GM18519 (cell line): ENCODE measurements around the gene STOML1.
"Not testable (repeated sequence)": the region's sequence is repeated elsewhere in the genome, so short reads cannot be mapped to it uniquely, and the experiment has no call there.

ENCODE experiments used
- ATAC-seq: cut with Tn5 transposase; IDR thresholded peaks from one replicate; pipeline ENCODE4 v1.9.1; 2021; ENCODE audit warnings: mild to moderate bottlenecking, moderate library complexity; ENCODE audit not compliant: unreplicated experiment, low FRiP score

Gene STOML1

DNA sequence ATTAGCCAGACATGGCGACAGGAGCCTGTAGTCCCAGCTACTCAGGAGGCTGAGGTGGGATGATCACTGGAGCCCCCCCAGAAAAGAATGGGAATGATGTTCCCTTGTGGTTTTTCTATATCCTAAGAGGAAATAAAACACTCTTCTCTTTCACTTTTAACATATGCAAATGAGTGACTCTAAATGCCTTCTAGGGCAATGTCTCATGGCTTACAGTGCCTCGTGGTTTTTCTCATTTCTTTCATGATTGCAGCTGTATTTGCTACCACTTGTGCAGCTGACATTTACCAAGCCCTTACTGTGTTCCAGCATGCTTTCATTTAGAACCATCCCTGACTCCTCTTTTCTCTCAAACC, 26.4 kb downstream of the STOML1 start:
- no peak for ATAC-seq

- no peak for ATAC-seq
These were observed 26.9 kb downstream of the STOML1 start for GRCh38 chr15:73965094-73965757.

- peak; percentile 47 for ATAC-seq
These were observed 27.4 kb downstream of the STOML1 start for GRCh38 chr15:73964736-73965093.

GRCh38 chr15:73962433-73962832, 29.7 kb downstream of the STOML1 start:
- no peak for ATAC-seq

DNA sequence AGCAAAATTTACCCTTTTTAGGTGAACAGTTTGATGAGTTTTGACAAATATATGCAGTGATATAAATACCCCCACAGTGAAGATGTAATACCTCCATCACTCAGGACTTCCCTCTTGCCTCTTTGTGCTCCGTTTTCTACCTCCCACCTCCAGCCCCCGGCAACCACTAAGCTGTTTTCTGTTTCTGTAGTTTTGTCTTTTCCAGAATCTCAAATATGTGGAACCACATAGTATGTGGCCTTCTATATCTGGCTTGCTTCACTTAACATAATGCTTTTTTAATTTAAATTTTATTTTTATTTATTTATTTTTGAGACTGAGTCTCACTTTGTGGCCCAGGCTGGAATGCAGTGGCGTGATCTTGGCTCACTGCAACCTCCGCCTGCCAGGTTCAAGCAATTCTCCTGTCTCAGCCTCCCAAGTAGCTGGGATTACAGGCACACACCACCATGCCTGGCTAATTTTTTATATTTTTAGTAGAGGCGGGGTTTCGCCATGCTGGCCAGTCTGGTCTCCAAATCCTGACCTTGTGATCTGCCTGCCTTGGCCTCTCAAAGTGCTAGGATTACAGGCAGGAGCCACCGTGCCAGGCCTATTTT, 31.5 kb downstream of the STOML1 start:
- not testable (repeated sequence) for ATAC-seq

GRCh38 chr15:73959801-73960200, 32.3 kb downstream of the STOML1 start:
- ATAC-seq, result no peak

DNA sequence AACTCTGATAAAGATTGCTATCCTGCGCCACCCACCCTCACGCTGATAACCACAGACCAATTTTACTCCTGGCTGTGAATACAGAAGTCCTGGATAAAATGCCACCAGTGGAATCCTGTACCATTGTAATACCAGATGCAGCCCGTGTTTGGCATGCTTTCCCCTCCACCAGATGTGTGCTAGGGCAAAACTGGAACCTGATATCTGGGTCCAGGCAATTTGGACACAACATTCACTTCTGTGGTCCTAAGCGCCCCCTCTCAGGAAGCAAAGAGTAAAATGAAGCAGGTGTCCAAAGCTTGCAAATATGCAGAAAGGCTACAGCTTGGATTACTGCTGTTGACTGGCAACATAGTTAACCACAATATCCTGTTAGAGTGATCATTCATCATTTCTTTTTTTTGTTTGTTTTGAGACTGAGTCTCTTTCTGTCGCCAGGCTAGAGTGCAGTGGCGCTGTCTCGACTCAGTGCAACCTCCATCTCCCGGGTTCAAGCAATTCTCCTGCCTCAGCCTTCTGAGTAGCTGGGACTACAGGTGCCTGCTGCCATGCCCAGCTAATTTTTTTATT, 33.0 kb downstream of the STOML1 start:
- ATAC-seq, result no peak

GRCh38 chr15:73957785-73958184, 34.3 kb downstream of the STOML1 start:
- ATAC-seq, result no peak

DNA sequence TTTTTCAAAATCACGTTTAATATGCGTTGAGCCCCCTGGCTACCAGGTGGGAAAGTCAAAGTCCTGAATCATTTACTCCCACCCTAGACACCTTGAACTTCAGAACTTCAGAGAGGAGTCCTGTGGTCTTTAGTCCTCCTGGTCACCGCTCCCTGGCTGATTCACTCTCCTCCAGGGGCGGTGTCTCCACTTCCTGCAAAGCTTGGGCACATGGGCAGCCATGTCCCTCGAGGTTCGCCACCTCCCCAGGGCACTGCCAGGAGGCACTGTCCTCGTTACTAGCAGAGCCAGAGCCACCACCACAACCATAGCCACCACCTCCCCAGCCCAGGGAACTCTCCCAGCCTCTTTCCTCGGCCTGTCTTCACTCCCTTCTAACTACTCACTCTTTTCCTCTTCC, 34.8 kb downstream of the STOML1 start:
- ATAC-seq, result no peak

DNA sequence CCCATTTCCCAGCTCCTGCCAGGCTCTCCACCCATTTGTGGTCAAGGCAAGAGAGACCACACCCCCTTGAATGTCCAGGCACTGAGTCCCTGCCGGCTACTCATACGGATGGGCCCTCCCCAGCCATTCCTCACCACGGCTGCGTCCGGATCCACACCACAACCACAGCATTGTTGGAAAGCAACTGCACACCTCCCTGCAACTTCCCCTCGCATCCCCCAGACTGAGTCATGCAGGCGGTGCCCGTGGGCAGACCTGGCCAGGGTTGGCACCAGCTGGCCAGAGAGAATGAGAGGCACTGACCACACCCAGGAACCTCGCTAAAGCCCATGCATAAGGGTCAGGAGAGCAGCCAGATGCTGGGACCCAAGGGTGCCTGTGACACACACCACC, 35.4 kb downstream of the STOML1 start:
- ATAC-seq, result no peak

- no peak for ATAC-seq
These were observed 36.0 kb downstream of the STOML1 start for GRCh38 chr15:73955861-73956742.

DNA sequence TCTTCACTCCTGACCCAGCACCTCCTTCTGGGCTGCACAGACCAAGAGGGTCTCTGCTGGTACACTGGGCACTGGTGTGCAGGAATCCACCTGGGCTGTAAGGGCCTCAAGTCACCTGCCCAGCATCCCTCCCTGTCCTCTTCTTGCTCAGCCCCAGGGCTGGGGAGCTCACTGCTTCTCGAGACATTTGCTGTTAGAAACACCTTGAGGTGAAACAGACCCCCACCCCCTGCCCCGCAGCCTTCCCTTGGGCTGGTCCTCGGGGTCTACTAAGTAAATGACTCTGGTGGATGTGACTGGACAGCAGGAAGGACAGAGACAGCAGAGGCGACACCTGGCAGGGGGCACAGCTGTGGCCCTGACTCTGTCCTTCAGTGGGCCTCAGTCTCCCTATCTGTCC, 36.8 kb downstream of the STOML1 start:
- ATAC-seq, result no peak

- no peak for ATAC-seq
These were observed 37.6 kb downstream of the STOML1 start for GRCh38 chr15:73954188-73955145.

DNA sequence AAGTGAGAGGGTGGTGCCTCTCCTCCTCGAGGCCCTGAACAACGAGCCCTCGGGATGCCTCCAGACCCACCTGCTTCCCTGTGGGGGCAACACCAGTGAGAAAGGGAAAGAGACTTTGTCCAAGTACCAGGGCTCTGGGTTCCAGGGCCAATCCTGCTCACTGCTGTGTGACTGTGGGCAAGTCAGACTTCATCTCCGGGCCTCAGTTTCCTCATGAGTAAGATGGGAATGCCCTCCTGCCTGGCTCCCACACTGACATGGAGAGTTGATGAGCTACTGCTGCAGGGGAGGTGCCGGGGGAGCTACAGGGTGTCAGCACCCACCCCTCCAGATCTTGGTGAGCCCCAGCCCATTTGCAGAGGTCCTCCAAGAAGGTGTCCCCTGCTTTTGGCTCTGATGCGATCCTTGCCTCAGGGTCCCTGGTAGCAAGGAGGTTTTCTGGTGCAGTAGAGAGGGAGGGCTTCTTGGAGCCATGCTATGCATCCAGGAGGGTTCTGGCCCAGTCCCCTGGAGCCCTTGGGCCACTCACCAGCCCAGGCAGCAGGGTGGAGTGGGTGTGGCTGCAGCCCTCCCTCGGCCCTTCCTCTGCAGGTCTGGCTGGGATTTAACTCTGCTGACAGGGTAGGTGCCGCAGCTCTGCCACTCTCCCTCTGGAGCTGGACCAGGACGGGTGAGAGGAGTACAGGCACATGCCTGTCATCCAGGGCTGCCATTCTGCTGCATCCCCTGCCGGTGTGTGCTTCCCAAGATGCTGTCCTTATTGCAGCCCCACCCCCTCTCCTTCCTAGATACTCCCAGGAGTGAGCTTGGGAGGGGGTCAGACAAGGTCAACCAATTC, 39.0 kb downstream of the STOML1 start:
- no peak for ATAC-seq

GRCh38 chr15:73952171-73952912, 39.8 kb downstream of the STOML1 start:
- no peak for ATAC-seq

DNA sequence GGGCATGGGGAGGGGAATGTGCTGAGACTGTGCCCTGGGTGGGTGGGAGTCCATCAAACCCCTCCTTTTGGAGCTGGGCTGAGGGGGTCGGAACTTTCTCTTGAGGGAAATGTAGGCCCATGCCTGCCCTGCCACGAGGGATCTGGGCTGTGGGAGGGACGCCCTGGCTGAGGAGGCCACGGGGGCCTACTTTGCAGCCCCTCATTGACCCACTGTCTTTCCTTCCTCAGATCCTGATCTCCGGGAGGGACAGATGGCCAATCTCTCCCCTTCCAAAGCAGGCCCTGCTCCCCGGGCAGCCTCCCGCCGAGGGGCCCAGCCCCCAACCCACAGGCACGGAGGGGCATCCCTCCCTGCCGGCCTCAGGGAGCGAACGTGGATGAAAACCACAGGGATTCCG, 40.5 kb downstream of the STOML1 start:
- ATAC-seq, result no peak

DNA sequence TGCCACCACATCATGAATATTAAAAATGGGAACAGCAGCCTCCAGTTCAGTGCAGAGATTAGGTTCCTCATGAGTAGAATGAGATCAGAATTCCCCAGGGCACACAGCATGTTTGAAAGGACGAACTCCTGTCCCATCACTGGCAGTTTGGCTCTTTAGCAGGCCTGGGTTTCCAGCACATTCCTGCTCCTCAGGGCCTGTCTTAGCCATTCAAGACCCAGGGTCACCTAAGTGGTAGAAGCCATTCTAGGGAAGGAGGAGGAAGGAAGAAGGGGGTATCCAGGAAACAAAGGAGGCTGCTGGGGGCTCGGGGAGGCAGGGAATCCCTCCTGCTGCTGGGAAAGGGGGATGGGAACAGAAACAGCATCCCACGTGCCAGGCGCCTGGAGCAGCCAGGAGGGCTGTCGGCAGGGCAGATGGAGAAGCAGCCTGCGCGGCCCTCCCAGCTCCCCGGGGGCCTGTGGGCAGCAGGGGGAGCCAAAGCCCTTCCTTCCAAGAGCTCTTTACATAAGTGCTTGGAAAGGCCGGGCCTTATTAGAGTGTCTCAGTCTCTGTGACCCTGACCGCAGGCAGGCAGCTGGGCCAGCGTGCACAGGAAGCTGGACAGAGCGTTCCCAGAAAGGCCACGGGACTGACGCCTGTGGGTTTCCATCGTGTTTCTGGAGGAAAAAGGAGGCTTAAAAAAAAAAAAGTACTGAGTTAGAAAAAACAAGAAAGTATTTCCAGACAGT, 41.1 kb downstream of the STOML1 start:
- ATAC-seq, result no peak

DNA sequence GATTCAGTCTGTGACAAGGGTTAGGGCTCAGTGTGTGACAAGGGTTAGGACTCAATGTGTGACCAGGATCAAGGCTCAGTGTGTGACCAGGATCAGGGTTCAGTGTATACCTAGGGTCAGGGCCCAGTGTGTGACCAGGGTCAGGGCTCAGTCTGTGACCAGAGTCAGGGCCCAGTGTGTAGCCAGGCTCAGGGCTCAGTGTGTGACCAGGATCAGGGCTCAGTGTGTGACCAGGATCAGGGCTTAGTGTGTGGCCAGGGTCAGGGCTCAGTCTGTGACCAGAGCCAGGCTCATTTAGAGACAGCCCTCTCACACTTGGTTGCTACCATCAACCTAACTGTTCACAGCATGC, 41.6 kb downstream of the STOML1 start:
- ATAC-seq, result no peak
